Measurements from ENCODE around the gene AP2B1. TPM values are rescaled to one million over a fixed set of nuclear protein-coding genes. Genes with fewer than 3 reads are reported as not detected.

Gene AP2B1
- total and polyA plus RNA-seq, 9 of the 15 experiments (the other 6 are each of a cell fraction or from before 2014, with no cell fraction given) = 60.1 to 287 (median 105) TPM

GRCh38 chr17:35764123-35764991 is 177.2 kb downstream of the AP2B1 start (continued):
- TF ChIP-seq, protein P1, sequence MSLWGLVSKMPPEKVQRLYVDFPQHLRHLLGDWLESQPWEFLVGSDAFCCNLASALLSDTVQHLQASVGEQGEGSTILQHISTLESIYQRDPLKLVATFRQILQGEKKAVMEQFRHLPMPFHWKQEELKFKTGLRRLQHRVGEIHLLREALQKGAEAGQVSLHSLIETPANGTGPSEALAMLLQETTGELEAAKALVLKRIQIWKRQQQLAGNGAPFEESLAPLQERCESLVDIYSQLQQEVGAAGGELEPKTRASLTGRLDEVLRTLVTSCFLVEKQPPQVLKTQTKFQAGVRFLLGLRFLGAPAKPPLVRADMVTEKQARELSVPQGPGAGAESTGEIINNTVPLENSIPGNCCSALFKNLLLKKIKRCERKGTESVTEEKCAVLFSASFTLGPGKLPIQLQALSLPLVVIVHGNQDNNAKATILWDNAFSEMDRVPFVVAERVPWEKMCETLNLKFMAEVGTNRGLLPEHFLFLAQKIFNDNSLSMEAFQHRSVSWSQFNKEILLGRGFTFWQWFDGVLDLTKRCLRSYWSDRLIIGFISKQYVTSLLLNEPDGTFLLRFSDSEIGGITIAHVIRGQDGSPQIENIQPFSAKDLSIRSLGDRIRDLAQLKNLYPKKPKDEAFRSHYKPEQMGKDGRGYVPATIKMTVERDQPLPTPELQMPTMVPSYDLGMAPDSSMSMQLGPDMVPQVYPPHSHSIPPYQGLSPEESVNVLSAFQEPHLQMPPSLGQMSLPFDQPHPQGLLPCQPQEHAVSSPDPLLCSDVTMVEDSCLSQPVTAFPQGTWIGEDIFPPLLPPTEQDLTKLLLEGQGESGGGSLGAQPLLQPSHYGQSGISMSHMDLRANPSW (CRISPR knock-in tag; IDR thresholded peaks at IDR 0.05) = no peak; the same call in 1 of the 2 replicates
- TF ChIP-seq NCOA6 (IDR thresholded peaks at IDR 0.05) (peak; percentile 85), ZNF436 (CRISPR knock-in tag; IDR thresholded peaks at IDR 0.05) (no peak), NFIX (CRISPR knock-in tag; IDR thresholded peaks at IDR 0.05; ENCODE audit: low read depth) (no peak), ZNF140 (CRISPR knock-in tag; IDR thresholded peaks at IDR 0.05) (no peak), CBX3 (IDR thresholded peaks at IDR 0.05; ENCODE audit: borderline replicate concordance in 1 of 2, low read length in 2 of 2) (no peak), NUFIP1 (IDR thresholded peaks at IDR 0.05; ENCODE audit: partially characterized antibody) (no peak), SAFB2 (IDR thresholded peaks at IDR 0.05; ENCODE audit: borderline replicate concordance, low read depth, low read length, severe bottlenecking) (no peak), CCNT2 (IDR thresholded peaks at IDR 0.05; ENCODE audit: borderline replicate concordance, extremely low read depth, insufficient read length, low read depth, low read length) (peak; percentile 57), IRF2 (CRISPR knock-in tag; IDR thresholded peaks at IDR 0.05) (no peak), ID3 (CRISPR knock-in tag; IDR thresholded peaks at IDR 0.05) (no peak), ID3 (tag; IDR thresholded peaks at IDR 0.05) (0 out of 2 replicates have a peak, but pooled peaks have one; percentile 54), ZNF79 (CRISPR knock-in tag; IDR thresholded peaks at IDR 0.05; ENCODE audit: low read depth) (no peak), ZNF77 (CRISPR knock-in tag; IDR thresholded peaks at IDR 0.05) (no peak), RBM15 (IDR thresholded peaks at IDR 0.05; ENCODE audit: insufficient read depth, low read length) (no peak), ZNF311 (CRISPR knock-in tag; IDR thresholded peaks at IDR 0.05) (no peak), FOXA3 (CRISPR knock-in tag; conservative IDR thresholded peaks at IDR 0.05 in 1 of 2, IDR thresholded peaks at IDR 0.05 in 1 of 2) (no peak), HDAC3 (IDR thresholded peaks at IDR 0.05; ENCODE audit: borderline replicate concordance, partially characterized antibody) (no peak), ZKSCAN8 (CRISPR knock-in tag; IDR thresholded peaks at IDR 0.05) (no peak), HLTF (IDR thresholded peaks at IDR 0.05) (no peak), BACH1 (tag; IDR thresholded peaks at IDR 0.05) (no peak)
- TF ChIP-seq, protein P2, sequence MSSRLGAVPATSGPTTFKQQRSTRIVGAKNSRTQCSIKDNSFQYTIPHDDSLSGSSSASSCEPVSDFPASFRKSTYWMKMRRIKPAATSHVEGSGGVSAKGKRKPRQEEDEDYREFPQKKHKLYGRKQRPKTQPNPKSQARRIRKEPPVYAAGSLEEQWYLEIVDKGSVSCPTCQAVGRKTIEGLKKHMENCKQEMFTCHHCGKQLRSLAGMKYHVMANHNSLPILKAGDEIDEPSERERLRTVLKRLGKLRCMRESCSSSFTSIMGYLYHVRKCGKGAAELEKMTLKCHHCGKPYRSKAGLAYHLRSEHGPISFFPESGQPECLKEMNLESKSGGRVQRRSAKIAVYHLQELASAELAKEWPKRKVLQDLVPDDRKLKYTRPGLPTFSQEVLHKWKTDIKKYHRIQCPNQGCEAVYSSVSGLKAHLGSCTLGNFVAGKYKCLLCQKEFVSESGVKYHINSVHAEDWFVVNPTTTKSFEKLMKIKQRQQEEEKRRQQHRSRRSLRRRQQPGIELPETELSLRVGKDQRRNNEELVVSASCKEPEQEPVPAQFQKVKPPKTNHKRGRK (tag; IDR thresholded peaks at IDR 0.05) = no peak

Data from K562 (cell line).